Stimulated activated CD8-positive, alpha-beta memory T cell treated with anti-CD3 and anti-CD28 coated beads, Interleukin-2, amount 100 ng/mL, for 48 hours (primary cell): Measurements from ENCODE around the gene JUND.

Experiments
- DNase-seq, 2 donors: peaks; one replicate each; pipeline ENCODE4 v3.0.0-alpha.2; 2020; ENCODE audit warnings: low read depth in 2 of 2

Gene JUND

GRCh38 chr19:18290302-18291018, 9.0 kb upstream of the JUND start:
- DNase-seq, result peak; percentile 93 to 95

DNA sequence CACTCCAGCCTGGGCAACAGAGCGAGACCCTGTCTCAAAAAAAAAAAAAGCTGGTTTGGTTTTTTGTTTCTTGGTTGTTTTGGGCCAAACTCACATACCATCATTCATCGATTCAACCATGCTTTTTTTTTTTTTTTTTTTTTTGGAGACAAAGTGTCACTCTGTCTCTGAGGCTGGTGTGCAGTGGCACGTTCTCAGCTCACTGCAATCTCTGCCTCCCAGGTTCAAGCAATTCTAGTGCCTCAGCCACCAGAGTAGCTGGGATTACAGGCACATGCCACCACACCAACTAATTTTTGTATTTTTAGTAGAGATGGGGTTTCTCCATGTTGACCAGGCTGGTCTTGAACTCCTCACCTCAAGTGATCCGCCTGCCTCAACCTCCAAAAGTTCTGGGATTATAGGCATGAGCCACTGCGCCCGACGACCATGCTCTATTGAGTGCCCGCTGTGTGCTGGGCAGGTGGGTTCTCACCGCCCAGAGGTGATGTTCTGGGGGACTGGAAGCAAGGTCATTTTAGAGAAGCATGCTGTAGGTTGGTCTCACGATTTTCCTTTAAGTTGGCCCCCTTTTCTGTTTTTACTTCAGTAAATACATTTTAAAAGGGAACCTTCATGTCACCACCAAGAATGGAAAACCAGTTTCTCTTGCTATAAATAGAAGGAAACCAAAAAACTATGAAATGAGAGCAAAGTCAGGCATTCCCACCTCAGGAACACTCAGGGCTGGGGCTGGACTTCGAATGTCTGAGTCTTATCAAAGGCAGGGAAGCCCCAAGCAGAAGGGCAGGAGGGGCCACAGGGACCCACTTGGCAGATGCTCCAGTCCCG, 8.3 kb upstream of the JUND start:
- DNase-seq, result no peak

GRCh38 chr19:18287836-18288772, 6.7 kb upstream of the JUND start:
- no peak for DNase-seq

DNA sequence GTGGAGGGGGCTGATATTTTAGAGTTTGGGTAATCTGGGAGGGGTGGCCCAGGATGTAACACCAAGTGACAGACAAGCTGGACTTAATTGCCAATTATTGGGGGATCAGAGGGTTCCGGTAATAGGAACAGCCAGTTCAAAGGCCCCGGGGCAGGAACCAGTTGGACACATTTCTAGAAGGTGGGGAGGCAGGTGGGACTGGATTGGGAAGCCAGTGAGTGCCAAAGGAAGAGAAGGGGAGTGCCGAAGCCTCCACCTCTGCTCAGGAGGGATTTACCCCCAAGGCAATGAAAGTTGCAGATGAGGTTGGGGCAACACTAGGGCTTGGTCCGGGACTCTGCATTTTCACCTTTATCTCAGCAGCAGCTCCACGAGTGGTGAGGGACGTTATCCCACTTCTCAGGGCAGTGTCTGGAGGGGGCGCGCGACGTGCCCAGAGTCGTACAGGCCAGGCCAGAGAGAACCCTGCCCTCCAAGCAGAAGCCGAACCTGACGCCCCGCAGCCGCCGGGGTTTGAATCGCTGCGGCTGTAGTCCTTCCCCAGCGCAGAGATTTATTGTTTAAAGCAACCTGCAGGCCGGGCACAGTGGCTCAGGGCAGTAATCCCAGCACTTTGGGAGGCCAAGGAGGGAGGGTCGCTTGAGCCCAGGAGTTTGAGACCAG, 5.7 kb upstream of the JUND start:
- DNase-seq, result no peak

DNA sequence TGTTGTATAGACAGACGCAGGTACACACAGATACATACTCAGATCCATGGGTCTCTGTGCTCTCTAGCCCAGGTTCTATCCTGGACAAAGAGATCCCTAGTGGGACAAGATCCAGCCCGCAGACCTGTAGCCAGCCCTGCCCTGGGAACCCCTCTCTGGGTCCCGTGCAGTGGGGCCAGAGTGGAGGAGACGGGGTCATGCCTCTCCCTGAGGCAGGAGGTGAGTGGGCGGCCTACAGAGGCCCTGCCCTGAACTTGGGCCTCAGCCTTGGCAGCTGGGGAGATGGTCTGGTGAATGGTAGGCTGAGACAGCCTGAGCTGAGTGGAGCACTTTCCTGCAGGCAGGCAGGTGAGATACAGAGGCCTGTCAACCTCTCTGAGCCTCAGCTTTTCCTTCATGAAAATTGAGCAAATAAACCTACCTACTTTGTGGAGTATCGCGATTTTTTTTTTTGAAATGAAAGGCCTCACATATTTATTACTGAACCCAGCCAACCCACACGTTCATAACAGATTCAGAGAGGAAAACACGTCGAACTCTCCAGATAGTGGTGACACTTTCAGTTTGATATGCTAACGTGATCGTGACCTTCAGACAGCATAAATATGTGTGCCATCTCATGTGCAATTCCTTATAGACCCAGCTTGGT, 3.4 kb upstream of the JUND start:
- DNase-seq, result peak in 1 of 2 donors; percentile 66

- DNase-seq, result no peak
Measured at GRCh38 chr19:18283338-18283737, 1.9 kb upstream of the JUND start.

- DNase-seq, result no peak
Measured at GRCh38 chr19:18282788-18283141, 1.3 kb upstream of the JUND start.

DNA sequence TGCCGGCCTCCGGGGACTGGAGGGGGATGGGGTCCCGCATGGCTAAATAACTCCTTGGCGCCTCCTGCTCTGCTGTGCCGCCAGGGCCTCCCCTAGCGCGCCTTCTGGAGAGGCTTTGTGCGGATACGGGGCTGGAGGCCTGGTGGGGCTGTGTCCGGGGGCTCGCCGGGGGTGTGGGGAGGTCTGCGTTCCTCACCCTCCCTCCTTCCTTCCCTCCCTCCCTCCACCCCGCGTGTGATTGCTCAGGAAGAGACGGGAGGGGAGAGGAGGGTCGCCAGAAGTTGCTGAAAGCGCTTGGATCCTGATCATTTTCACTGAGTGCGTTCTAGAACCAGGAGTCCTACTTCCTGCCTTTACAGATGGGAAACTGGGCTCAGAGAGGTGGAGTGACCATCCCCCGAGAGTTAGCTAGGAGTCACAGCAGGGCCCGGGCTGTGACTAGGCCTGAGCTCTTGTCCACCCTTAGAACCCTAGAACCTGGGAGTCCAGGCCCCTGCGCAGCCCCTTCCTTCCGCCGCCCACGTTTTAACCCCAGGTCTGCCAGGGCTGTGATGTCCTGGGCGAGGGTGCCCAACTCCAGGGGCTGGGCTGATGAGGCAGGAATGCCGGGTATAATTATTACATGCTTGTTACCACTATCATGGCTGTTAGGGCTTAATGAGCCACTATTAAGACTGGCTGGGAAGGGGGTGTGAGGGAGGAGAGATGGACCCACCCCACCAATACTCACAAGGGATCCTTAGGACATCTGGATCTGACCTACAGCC, 782 bp upstream of the JUND start:
- no peak for DNase-seq

- peak; percentile 60 to 63 for DNase-seq
Measured at GRCh38 chr19:18280247-18281081, 958 bp downstream of the JUND start.

DNA sequence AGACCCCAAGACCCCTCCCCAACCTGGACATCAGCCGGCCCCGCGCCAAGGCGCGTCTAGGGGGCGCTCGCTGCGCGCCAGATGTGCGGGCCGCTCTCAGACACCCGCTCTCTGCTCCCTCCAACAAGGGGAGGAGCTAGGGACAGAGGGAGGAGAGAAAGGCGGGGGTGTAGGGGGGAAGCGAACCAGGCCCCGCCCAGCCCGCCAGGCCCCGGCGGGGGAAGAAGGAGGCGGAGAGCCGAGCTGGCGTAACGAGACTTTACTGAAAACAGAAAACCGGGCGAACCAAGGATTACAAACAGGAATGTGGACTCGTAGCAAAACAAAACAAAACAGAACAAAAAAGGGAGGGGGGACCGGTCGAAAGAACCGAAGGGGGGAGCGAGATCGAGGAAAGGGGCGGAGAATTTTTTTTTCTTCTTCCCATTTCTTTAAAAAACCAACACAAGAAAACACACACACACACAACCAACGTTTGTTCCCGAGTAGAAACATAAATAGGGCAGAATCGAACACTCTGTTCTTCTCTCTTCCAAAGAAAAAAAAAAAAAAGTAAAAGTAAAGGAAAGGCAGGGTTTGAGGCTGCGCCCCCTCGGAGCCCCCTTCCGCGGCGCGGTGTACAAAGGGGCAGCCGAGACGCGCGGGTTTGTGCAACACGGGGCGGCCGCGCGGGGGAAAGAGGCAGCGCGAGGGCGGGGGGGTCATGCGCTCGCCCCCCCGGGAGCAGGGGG, 1.7 kb downstream of the JUND start:
- DNase-seq, result peak; percentile 79

- no peak for DNase-seq
Measured at GRCh38 chr19:18279266-18279515, 2.2 kb downstream of the JUND start.

- DNase-seq, result peak in 1 of 2 donors; percentile 43
Measured at GRCh38 chr19:18278521-18279265, 2.7 kb downstream of the JUND start.

DNA sequence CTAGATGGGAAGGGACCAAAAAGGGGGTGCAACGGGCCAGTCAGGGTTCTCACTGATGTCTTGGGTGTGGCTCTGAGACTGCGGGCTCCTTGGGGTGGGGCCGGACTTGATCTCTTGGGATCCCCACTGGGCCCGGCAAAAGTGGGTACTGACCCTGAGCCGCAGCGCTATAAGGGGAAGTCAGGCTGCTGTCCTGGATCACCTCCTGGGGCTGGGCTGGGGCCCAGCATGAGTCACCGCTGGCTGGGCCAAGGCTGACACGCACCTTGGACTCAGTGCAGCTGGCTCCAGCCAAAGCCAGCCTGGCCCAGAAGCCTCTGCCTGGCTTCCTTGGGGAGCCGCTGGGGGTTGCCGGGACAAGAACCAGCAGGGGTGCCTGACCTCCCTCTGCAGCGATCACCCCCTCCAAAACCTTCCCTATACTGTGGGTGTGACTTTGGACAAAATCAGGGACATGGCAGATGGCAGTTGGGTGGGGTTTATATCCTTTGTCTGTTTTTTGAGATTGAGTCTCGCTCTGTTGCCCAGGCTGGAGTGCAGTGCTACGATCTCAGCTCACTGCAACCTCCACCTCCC, 6.6 kb downstream of the JUND start:
- no peak for DNase-seq

DNA sequence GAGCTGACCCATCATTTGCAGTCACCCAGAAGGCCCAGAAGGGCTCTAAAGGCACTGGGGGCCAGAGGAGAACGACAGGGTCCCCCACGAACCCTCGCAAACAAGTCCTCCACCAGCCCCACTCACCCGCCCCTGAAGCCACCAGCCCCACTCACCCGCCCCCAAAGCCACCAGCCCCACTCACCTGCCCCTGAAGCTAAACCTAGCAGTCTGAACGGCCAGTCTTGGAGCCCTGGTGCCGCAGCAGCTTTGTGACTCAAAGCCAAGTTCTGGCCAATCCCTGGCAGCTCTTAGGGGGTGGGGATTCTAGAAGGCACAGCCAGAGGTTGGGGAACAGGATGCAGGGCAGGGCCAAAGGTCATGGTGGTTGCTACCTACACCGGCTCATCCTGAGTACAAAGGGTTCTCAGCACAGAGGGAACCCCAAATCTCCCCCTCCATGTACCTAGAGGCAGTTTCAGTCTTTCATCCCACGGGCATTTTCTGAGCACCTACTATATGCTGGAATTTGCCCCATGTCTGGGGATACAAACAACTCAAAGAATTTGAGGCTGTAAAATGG, 7.1 kb downstream of the JUND start, which contains the start of gene IQCN:
Gene IQCN, minus strand, starts transcription at position 234 of the 562 bp plus-strand sequence. CDS start 4,974 bp downstream, outside the sequence.
- no peak for DNase-seq

GRCh38 chr19:18273561-18274218, 7.7 kb downstream of the JUND start:
- DNase-seq, result no peak

GRCh38 chr19:18271433-18271841, 10.0 kb downstream of the JUND start:
- no peak for DNase-seq

GRCh38 chr19:18270326-18270725, 11.1 kb downstream of the JUND start:
- DNase-seq, result no peak
